CD14-positive monocyte (primary cell): ENCODE measurements around the gene TSHZ1. TPM values are rescaled to one million over a fixed set of nuclear protein-coding genes. Genes with fewer than 3 reads are reported as not detected.

Experiments
- DNase-seq, 3 donors: peaks; one replicate each; pipeline ENCODE4 v3.0.0-alpha.2; 2011 to 2022
- H2AFZ ChIP-seq: 2 replicates; pipeline ENCODE4 v1.6.0; 2012; ENCODE audit warnings: mild to moderate bottlenecking, low read depth, low read length, inconsistent platforms; ENCODE audit not compliant: insufficient read depth, poor library complexity, severe bottlenecking
- H3K27ac ChIP-seq, 2 donors: 1 replicate in 1 of 2; 2 replicates in 1 of 2; pipeline ENCODE4 v1.5.1; 2012 to 2013; ENCODE audit warnings: low read length in 2 of 2, control low read depth in 1 of 2, inconsistent platforms in 1 of 2, low read depth in 1 of 2, mild to moderate bottlenecking in 1 of 2
- H3K27me3 ChIP-seq, 2 donors: one replicate each; pipeline versions ENCODE4 v1.6.0 to v1.6.1; 2011 to 2013; ENCODE audit warnings: low read length in 2 of 2; ENCODE audit not compliant: control insufficient read depth in 2 of 2, insufficient read depth in 2 of 2
- H3K36me3 ChIP-seq, 2 donors: replicated peaks in 1 of 2; 1 replicate in 1 of 2; 2 replicates in 1 of 2; pipeline versions ENCODE4 v1.5.1 to v1.6.1; 2012 to 2013; ENCODE audit warnings: low read length in 2 of 2, control low read depth in 1 of 2, inconsistent platforms in 1 of 2, mild to moderate bottlenecking in 1 of 2; ENCODE audit not compliant: insufficient read depth in 2 of 2, control insufficient read depth in 1 of 2
- H3K4me1 ChIP-seq, 2 donors: 1 replicate in 1 of 2; 2 replicates in 1 of 2; pipeline versions ENCODE4 v1.5.1 to v1.6.1; 2012 to 2013; ENCODE audit warnings: low read length in 2 of 2, control low read depth in 1 of 2, inconsistent platforms in 1 of 2, mild to moderate bottlenecking in 1 of 2, moderate library complexity in 1 of 2; ENCODE audit not compliant: insufficient read depth in 2 of 2, control insufficient read depth in 1 of 2
- H3K4me2 ChIP-seq: replicated peaks from 2 replicates; pipeline ENCODE3; 2012; ENCODE audit warnings: low read length, moderate library complexity, mild to moderate bottlenecking; ENCODE audit not compliant: poor library complexity, severe bottlenecking; ENCODE audit errors: extremely low read depth
- H3K4me3 ChIP-seq, 3 experiments: fragments of 200-600 bp in 1 of 3; sonication (generic) in 1 of 3; replicated peaks in 1 of 3; 1 replicate in 2 of 3; 2 replicates in 1 of 3; pipeline ENCODE4 v1.5.1; 2011 to 2013; ENCODE audit warnings: low read length in 3 of 3, mild to moderate bottlenecking in 3 of 3, control low read depth in 2 of 3, low read depth in 2 of 3, inconsistent platforms in 1 of 3, moderate library complexity in 1 of 3
- H3K79me2 ChIP-seq: 2 replicates; pipeline ENCODE4 v1.6.0; 2012; ENCODE audit warnings: mild to moderate bottlenecking, control low read depth, inconsistent platforms, low read length, moderate library complexity; ENCODE audit not compliant: insufficient read depth
- H3K9ac ChIP-seq: 2 replicates; pipeline ENCODE4 v1.6.0; 2017; ENCODE audit warnings: low read length, mild to moderate bottlenecking; ENCODE audit not compliant: insufficient read depth, poor library complexity, severe bottlenecking
- H3K9me3 ChIP-seq, 2 donors: replicated peaks in 1 of 2; 1 replicate in 1 of 2; 2 replicates in 1 of 2; pipeline versions ENCODE4 v1.5.1 to v1.6.1; 2012 to 2013; ENCODE audit warnings: low read length in 2 of 2, control low read depth in 1 of 2; ENCODE audit not compliant: control insufficient read depth in 1 of 2, insufficient read depth in 1 of 2
- H4K20me1 ChIP-seq: 2 replicates; pipeline ENCODE4 v1.6.0; 2012; ENCODE audit warnings: mild to moderate bottlenecking, low read length, control low read depth, moderate library complexity; ENCODE audit not compliant: insufficient read depth
- H3K27ac Mint-ChIP-seq, 7 donors: one replicate each; pipeline ENCODE4 v1.8.0; 2020; ENCODE audit warnings: mild to moderate bottlenecking in 7 of 7, mixed read lengths in 7 of 7, moderate library complexity in 6 of 7, inconsistent platforms in 2 of 7
- H3K27me3 Mint-ChIP-seq, 3 donors: one replicate each; pipeline ENCODE4 v1.8.0; 2021 to 2022; ENCODE audit warnings: low read depth in 3 of 3, mild to moderate bottlenecking in 3 of 3, mixed read lengths in 3 of 3, moderate library complexity in 3 of 3, inconsistent platforms in 1 of 3
- H3K36me3 Mint-ChIP-seq, 2 donors: one replicate each; pipeline ENCODE4 v1.8.0; 2020; ENCODE audit warnings: mixed read lengths in 2 of 2, inconsistent platforms in 1 of 2, mild to moderate bottlenecking in 1 of 2
- H3K4me1 Mint-ChIP-seq: one replicate; pipeline ENCODE4 v1.8.0; 2020; ENCODE audit warnings: mild to moderate bottlenecking, mixed read lengths
- H3K4me3 Mint-ChIP-seq, 2 donors: one replicate each; pipeline ENCODE4 v1.8.0; 2020; ENCODE audit warnings: mild to moderate bottlenecking in 2 of 2, mixed read lengths in 2 of 2, moderate library complexity in 1 of 2
- H3K9me3 Mint-ChIP-seq, 7 donors: one replicate each; pipeline ENCODE4 v1.8.0; 2020 to 2022; ENCODE audit warnings: mixed read lengths in 7 of 7, mild to moderate bottlenecking in 6 of 7, moderate library complexity in 6 of 7, inconsistent platforms in 2 of 7
- CTCF ChIP-seq: fragments of 200-600 bp; IDR thresholded peaks from one replicate; pipeline ENCODE4 v1.8.0; 2022; ENCODE audit warnings: antibody characterized with exemption, mild to moderate bottlenecking
- WGBS: methylation state at CpG from one replicate; pipeline ENCODE4 v1.1.5; 2013; ENCODE audit warnings: missing lambda C conversion rate; ENCODE audit not compliant: insufficient coverage; 5-methylcytosine and 5-hydroxymethylcytosine counted together
- intact Hi-C, 2 donors: fragments of 100-400 bp; cut with micrococcal nuclease; formaldehyde crosslinking; loops; one replicate each; pipeline versions ENCODE4 v1.15.0 to v1.15.1; 2023
- polyA plus RNA-seq, 3 donors: library from polyadenylated mRNA; depleted of rRNA in 1 of 3; unstranded in 2 of 3; stranded (reverse) in 1 of 3; fragments of 300-500 nt in 2 of 3; fragments of >200 nt in 1 of 3; fragmentation: Illumina TruSeq in 2 of 3; gene quantifications; 1 replicate in 2 of 3; 2 replicates in 1 of 3; pipeline ENCODE4 v1.2.3, GENCODE V29; 2012 to 2021

TSHZ1 gene
- polyA plus RNA-seq, 3 donors, result 0.76 to 3.3 (median 1.4) TPM

- Mint-ChIP-seq H3K27me3 (peaks cover 0 to 13% (median 10%) of the 10 kb centered on the region in 3 donors), H3K9me3 (no peaks in the 10 kb centered on the region), H3K36me3 (peaks cover 11 to 15% of the 10 kb centered on the region in 2 donors), H3K4me1 (peaks cover 58% of the 10 kb centered on the region), H3K27ac (peak overlapping the region; percentile 88 to 95 (median 91)), H3K4me3 (peak overlapping the region; percentile 97 to 99)
- H3K9me3 ChIP-seq, result no peaks in the 10 kb centered on the region
- H3K27ac ChIP-seq, result peak overlapping the region; percentile 60 to 86
- intact Hi-C loops, result no loop called here
- DNase-seq, result no peak
- peak overlapping the region; percentile 79 for H3K9ac ChIP-seq
- under 1% methylated on average over 64 of the region's 64 CpGs for WGBS
- peaks cover 4 to 13% of the 10 kb centered on the region in 2 donors for H3K27me3 ChIP-seq
- H3K79me2 ChIP-seq, result peaks cover 75% of the 10 kb centered on the region
- peak overlapping the region; percentile 81 for H2AFZ ChIP-seq
- H3K4me3 ChIP-seq, result peak overlapping the region; percentile 67 to 91 (median 89)
- H3K4me1 ChIP-seq, result peaks cover 42 to 64% of the 10 kb centered on the region in 2 donors
- H3K36me3 ChIP-seq, result no peaks in the 10 kb centered on the region
- peak overlapping the region; percentile 93 for H3K4me2 ChIP-seq
- peaks cover 32% of the 10 kb centered on the region for H4K20me1 ChIP-seq
- TF ChIP-seq CTCF, result no peak
These were observed 515 bp downstream of the TSHZ1 start for GRCh38 chr18:75211002-75211621.

- peak overlapping the region; percentile 74 for H2AFZ ChIP-seq
- Mint-ChIP-seq H3K27me3 (peaks cover 0 to 8% (median 8%) of the 10 kb centered on the region in 3 donors), H3K4me3 (peak overlapping the region in 1 of 2 donors; percentile 87), H3K4me1 (peaks cover 58% of the 10 kb centered on the region), H3K36me3 (peaks cover 9 to 11% of the 10 kb centered on the region in 2 donors), H3K27ac (no peak overlapping the region), H3K9me3 (no peaks in the 10 kb centered on the region)
- intact Hi-C loops, result no loop called here
- no peak for TF ChIP-seq CTCF
- peak overlapping the region; percentile 52 to 88 (median 79) for H3K4me3 ChIP-seq
- H4K20me1 ChIP-seq, result peaks cover 27% of the 10 kb centered on the region
- H3K27ac ChIP-seq, result peak overlapping the region in 1 of 2 donors; percentile 44
- no peaks in the 10 kb centered on the region for H3K36me3 ChIP-seq
- H3K79me2 ChIP-seq, result peaks cover 74% of the 10 kb centered on the region
- H3K27me3 ChIP-seq, result peaks cover 0 to 8% of the 10 kb centered on the region in 2 donors
- DNase-seq, result no peak
- H3K9ac ChIP-seq, result peak overlapping the region; percentile 64
- no peaks in the 10 kb centered on the region for H3K9me3 ChIP-seq
- under 1% methylated on average over 66 of the region's 66 CpGs for WGBS
- peaks cover 43 to 64% of the 10 kb centered on the region in 2 donors for H3K4me1 ChIP-seq
- H3K4me2 ChIP-seq, result peak overlapping the region; percentile 76
These were observed 992 bp downstream of the TSHZ1 start for GRCh38 chr18:75211626-75211952.
